ENCODE results near the gene PDK2.
"Not testable (repeated sequence)": the region's sequence is repeated elsewhere in the genome, so short reads cannot be mapped to it uniquely, and the experiment has no call there.

The PDK2 gene

GRCh38 chr17:50059256-50059655 lies 35.9 kb upstream of the PDK2 start:
- no peak for DNase-seq

- no peak for DNase-seq
Observed at GRCh38 chr17:50059759-50060273, 35.3 kb upstream of the PDK2 start.

- no peak for DNase-seq
Observed at GRCh38 chr17:50060951-50061712, 34.0 kb upstream of the PDK2 start.

- DNase-seq = not testable (repeated sequence)
Observed at GRCh38 chr17:50061713-50062045, 33.5 kb upstream of the PDK2 start.

GRCh38 chr17:50062293-50063243 lies 32.6 kb upstream of the PDK2 start:
- DNase-seq = no peak

- DNase-seq = no peak
Observed at GRCh38 chr17:50063561-50064252, 31.4 kb upstream of the PDK2 start.

- no peak for DNase-seq
Observed at GRCh38 chr17:50064253-50065001, 30.7 kb upstream of the PDK2 start.

GRCh38 chr17:50065056-50065455 lies 30.1 kb upstream of the PDK2 start:
- no peak for DNase-seq

GRCh38 chr17:50066995-50067394 lies 28.2 kb upstream of the PDK2 start:
- no peak for DNase-seq

GRCh38 chr17:50067996-50068395 lies 27.2 kb upstream of the PDK2 start:
- no peak for DNase-seq

- DNase-seq = no peak
Observed at GRCh38 chr17:50070908-50071680, 24.1 kb upstream of the PDK2 start.

GRCh38 chr17:50071692-50072091 lies 23.5 kb upstream of the PDK2 start:
- no peak for DNase-seq

GRCh38 chr17:50072130-50072529 lies 23.0 kb upstream of the PDK2 start:
- DNase-seq = no peak

GRCh38 chr17:50072925-50073324 lies 22.2 kb upstream of the PDK2 start:
- DNase-seq = no peak

GRCh38 chr17:50074227-50074626 lies 20.9 kb upstream of the PDK2 start:
- no peak for DNase-seq

- DNase-seq = no peak
Observed at GRCh38 chr17:50075446-50076032, 19.6 kb upstream of the PDK2 start.

GRCh38 chr17:50076221-50076590 lies 18.9 kb upstream of the PDK2 start:
- no peak for DNase-seq

- no peak for DNase-seq
Observed at GRCh38 chr17:50076591-50077235, 18.4 kb upstream of the PDK2 start.

- DNase-seq = no peak
Observed at GRCh38 chr17:50078430-50078829, 16.7 kb upstream of the PDK2 start.

GRCh38 chr17:50079334-50080095 lies 15.6 kb upstream of the PDK2 start:
- DNase-seq = no peak
